Activated naive CD4-positive, alpha-beta T cell treated with anti-CD3 and anti-CD28 coated beads, Interleukin-2, amount 10 ng/mL, durations not matched to agents 7 days and 5 days (primary cell): ENCODE results near the gene FGFR1OP2.

Source experiments
- CTCF ChIA-PET: fragments of 350-600 bp; sonication (Branson Sonifier 250); formaldehyde crosslinking; loops from one replicate; lab custom pipeline; 2021; ENCODE audit warnings: antibody characterized with exemption; lab: Charles Lee
- DNase-seq: peaks from one replicate; pipeline ENCODE4 v3.0.0-alpha.2; 2020
- H3K27ac Mint-ChIP-seq: one replicate; pipeline ENCODE4 v1.8.0; 2021; ENCODE audit warnings: mild to moderate bottlenecking, moderate library complexity, mixed read lengths
- H3K27me3 Mint-ChIP-seq: one replicate; pipeline ENCODE4 v1.8.0; 2021; ENCODE audit warnings: mild to moderate bottlenecking, mixed read lengths
- H3K36me3 Mint-ChIP-seq: one replicate; pipeline ENCODE4 v1.8.0; 2021; ENCODE audit warnings: mixed read lengths
- H3K4me1 Mint-ChIP-seq: one replicate; pipeline ENCODE4 v1.8.0; 2021; ENCODE audit warnings: mixed read lengths
- H3K4me3 Mint-ChIP-seq: one replicate; pipeline ENCODE4 v1.8.0; 2021; ENCODE audit warnings: mild to moderate bottlenecking, moderate library complexity, mixed read lengths
- H3K9me3 Mint-ChIP-seq: one replicate; pipeline ENCODE4 v1.8.0; 2021; ENCODE audit warnings: mixed read lengths

Gene FGFR1OP2

DNA sequence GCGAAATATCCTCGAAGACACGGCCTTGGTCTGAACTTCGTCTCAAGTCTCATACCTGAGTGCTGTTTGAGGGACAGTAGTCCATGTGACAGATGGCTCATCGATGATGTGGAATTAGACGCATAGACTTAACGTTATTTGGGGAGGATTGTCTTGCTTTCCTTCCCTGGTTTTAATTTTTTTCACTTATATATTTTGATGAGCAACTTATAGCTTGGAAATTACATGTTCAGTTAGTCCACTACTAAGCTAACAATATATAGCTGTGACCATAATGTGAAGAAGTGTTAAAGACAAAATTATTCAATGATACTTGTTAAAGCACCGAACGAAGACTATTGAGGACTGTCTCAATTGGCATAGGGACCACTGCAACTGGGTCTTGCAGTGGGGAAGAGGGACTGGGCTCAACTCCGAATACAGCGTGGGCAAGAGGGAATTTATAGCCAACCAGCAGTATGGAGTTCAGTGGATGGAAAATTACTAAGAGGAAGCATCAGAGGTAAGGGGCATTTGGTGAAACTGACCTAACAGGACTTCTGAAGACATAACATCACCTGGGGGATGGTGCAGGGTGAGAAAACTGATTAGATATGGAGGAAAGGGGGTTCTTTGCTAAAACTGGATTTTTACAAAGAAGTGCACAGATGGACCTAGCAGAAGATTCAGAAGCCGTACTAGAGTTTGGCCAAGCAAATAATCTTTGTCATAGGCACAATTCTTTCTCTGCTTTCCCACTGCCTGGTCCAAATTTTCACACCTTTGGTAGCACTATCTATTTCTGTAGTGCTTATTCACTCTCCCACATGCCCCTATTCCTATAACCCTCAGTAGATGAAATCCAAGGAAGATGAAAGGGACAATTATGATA, 76.8 kb downstream of the FGFR1OP2 start:
- peak overlapping the region; percentile 94 for H3K4me3 Mint-ChIP-seq

DNA sequence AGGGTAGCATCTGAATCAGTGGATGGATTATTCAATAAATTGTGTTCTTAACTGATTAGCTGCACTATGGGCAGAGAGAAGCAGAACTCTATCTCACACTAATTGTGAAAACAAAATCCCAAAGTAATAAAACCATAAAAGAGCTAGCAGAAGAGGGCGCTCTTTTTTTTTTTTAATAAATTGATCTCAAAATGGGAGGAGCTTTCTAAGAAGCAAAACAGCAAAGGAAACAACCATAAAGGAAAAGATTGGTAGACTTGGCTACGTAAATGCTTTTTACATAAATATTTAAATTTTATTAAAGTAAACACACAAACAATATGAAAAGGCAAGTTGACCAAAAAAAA, 77.4 kb downstream of the FGFR1OP2 start:
- H3K9me3 Mint-ChIP-seq, result no peaks in the 10 kb centered on the region
- CTCF ChIA-PET, result interaction anchor here (0.6 to 5.0 kb wide), 16 partner anchors 9 to 1128 kb away, joined by 3 to 105 read pairs (median 4); partner anchors contain the start of gene INTS13
- H3K4me3 Mint-ChIP-seq, result no peak overlapping the region
- peaks cover 8% of the 10 kb centered on the region for H3K27me3 Mint-ChIP-seq
- peaks cover 48% of the 10 kb centered on the region for H3K4me1 Mint-ChIP-seq
- H3K36me3 Mint-ChIP-seq, result peaks cover 8% of the 10 kb centered on the region
- DNase-seq, result no peak
- H3K27ac Mint-ChIP-seq, result peak overlapping the region; percentile 98

More for the DNA sequence above, 76.8 kb downstream of the FGFR1OP2 start:
- Mint-ChIP-seq H3K4me1 (peaks cover 54% of the 10 kb centered on the region), H3K9me3 (no peaks in the 10 kb centered on the region), H3K27me3 (peaks cover 3% of the 10 kb centered on the region), H3K36me3 (peaks cover 14% of the 10 kb centered on the region), H3K27ac (peak overlapping the region; percentile 98)
- CTCF ChIA-PET, result interaction anchor here (0.6 to 5.0 kb wide), 18 partner anchors 8 to 461 kb away, joined by 3 to 105 read pairs (median 4); partner anchors contain the start of genes INTS13 and MED21
- DNase-seq, result no peak
